Measurements from ENCODE around the gene ZIC2. TPM values are rescaled to one million over a fixed set of nuclear protein-coding genes. Genes with fewer than 3 reads are reported as not detected.

The ZIC2 gene
- total RNA-seq, 6 donors from 2014 or later, result 0.69 to 0.84 TPM; not detected in 4

GRCh38 chr13:99980824-99981734 lies 505 bp upstream of the ZIC2 start:
- TF ChIP-seq POLR2AphosphoS5 (IDR thresholded peaks at IDR 0.05), result no peak
- no peak for TF ChIP-seq EP300 (IDR thresholded peaks at IDR 0.05)
- no peak for TF ChIP-seq POLR2A (IDR thresholded peaks at IDR 0.05)
- no peak for TF ChIP-seq CTCF (IDR thresholded peaks at IDR 0.05)
- H3K36me3 ChIP-seq, result no peaks in the 10 kb centered on the region
- DNase-seq, result peak in 1 of 2 donors; percentile 88
- ATAC-seq (ENCODE audit: low FRiP score in 2 of 2), result peak in 1 of 2 donors; percentile 54
- peaks cover 4 to 87% (median 69%) of the 10 kb centered on the region in 4 donors for H3K27me3 ChIP-seq
- no peak overlapping the region for H3K27ac ChIP-seq
- WGBS, 2 donors, result 3 to 5% methylated on average over 27 to 48 of the region's 110 CpGs
- H3K4me1 ChIP-seq, result peaks cover 32 to 56% (median 37%) of the 10 kb centered on the region in 4 donors
- peaks cover 0 to 3% (median 0%) of the 10 kb centered on the region in 4 donors for H3K9me3 ChIP-seq
- H3K4me3 ChIP-seq, result peak overlapping the region; percentile 20 to 49 (median 42)

- Histone ChIP-seq H3K4me1 (peaks cover 32 to 56% (median 37%) of the 10 kb centered on the region in 4 donors), H3K4me3 (peak overlapping the region in 3 of 4 donors; percentile 36 to 49 (median 49)), H3K27ac (no peak overlapping the region), H3K36me3 (no peaks in the 10 kb centered on the region), H3K9me3 (peaks cover 0 to 3% (median 0%) of the 10 kb centered on the region in 4 donors), H3K27me3 (peaks cover 4 to 95% (median 72%) of the 10 kb centered on the region in 4 donors)
- 8% methylated on average over 22 of the region's 98 CpGs; no CpG with 5 or more reads in 1 of the 2 donors for WGBS, 2 donors
- TF ChIP-seq POLR2A (IDR thresholded peaks at IDR 0.05), result no peak
- TF ChIP-seq POLR2AphosphoS5 (IDR thresholded peaks at IDR 0.05), result no peak
- TF ChIP-seq EP300 (IDR thresholded peaks at IDR 0.05), result no peak
- TF ChIP-seq CTCF (IDR thresholded peaks at IDR 0.05), result no peak
- ATAC-seq (ENCODE audit: low FRiP score in 2 of 2), result no peak
- DNase-seq, result peak in 1 of 2 donors; percentile 87
Observed at GRCh38 chr13:99982036-99982730, 599 bp downstream of the ZIC2 start.

GRCh38 chr13:99982731-99983498 lies 1.3 kb downstream of the ZIC2 start:
- no peak for TF ChIP-seq EP300 (IDR thresholded peaks at IDR 0.05)
- TF ChIP-seq POLR2AphosphoS5 (IDR thresholded peaks at IDR 0.05), result no peak
- no peak for TF ChIP-seq CTCF (IDR thresholded peaks at IDR 0.05)
- no peak for TF ChIP-seq POLR2A (IDR thresholded peaks at IDR 0.05)
- peak overlapping the region in 1 of 4 donors; percentile 36 for H3K4me3 ChIP-seq
- no peaks in the 10 kb centered on the region for H3K36me3 ChIP-seq
- peaks cover 32 to 56% (median 37%) of the 10 kb centered on the region in 4 donors for H3K4me1 ChIP-seq
- 6 to 10% methylated on average over 20 to 31 of the region's 48 CpGs for WGBS, 2 donors
- no peak for ATAC-seq (ENCODE audit: low FRiP score in 2 of 2)
- H3K9me3 ChIP-seq, result peaks cover 0 to 3% (median 0%) of the 10 kb centered on the region in 4 donors
- peaks cover 4 to 96% (median 74%) of the 10 kb centered on the region in 4 donors for H3K27me3 ChIP-seq
- H3K27ac ChIP-seq, result no peak overlapping the region
- peak in 1 of 2 donors; percentile 67 for DNase-seq

GRCh38 chr13:99983499-99984401 lies 2.2 kb downstream of the ZIC2 start:
- Histone ChIP-seq H3K27ac (no peak overlapping the region), H3K4me3 (no peak overlapping the region), H3K36me3 (no peaks in the 10 kb centered on the region), H3K9me3 (peaks cover 0 to 3% (median 0%) of the 10 kb centered on the region in 4 donors), H3K27me3 (peaks cover 4 to 96% (median 74%) of the 10 kb centered on the region in 4 donors), H3K4me1 (peaks cover 29 to 52% (median 37%) of the 10 kb centered on the region in 4 donors)
- TF ChIP-seq POLR2A (IDR thresholded peaks at IDR 0.05) (no peak), EP300 (IDR thresholded peaks at IDR 0.05) (no peak), POLR2AphosphoS5 (IDR thresholded peaks at IDR 0.05) (no peak), CTCF (IDR thresholded peaks at IDR 0.05) (no peak)
- ATAC-seq (ENCODE audit: low FRiP score in 2 of 2) (no peak), DNase-seq (peak in 1 of 2 donors; percentile 68)
- 12 to 15% methylated on average over 42 of the region's 42 CpGs for WGBS, 2 donors
